ENCODE results near the gene GRIP1. TPM values are rescaled to one million over a fixed set of nuclear protein-coding genes. Genes with fewer than 3 reads are reported as not detected.

The GRIP1 gene
- total RNA-seq, 6 donors from 2014 or later, result 0.33 to 5.2 (median 1.7) TPM

DNA sequence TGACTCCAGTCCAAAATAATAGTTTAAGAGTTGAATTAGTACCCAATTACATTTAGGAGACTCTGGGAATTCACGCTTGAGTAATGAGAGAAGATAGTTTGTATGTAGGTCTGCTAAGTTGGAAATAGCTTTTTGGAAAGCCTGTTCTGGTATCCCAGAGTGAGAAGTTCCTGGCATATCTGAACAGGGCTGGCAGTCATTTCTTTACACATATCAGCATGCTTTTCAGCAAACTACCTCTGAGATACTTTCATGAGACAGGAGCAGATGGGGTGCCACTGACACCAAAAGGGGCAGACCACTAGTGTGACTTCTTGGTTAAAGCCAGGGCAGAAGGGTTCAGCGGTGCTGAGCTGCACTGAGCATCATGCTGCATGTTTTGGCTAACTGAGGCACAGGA, 45.1 kb upstream of the GRIP1 start:
- Histone ChIP-seq H3K27me3 (no peaks in the 10 kb centered on the region), H3K27ac (no peak overlapping the region), H3K4me1 (no peaks in the 10 kb centered on the region), H3K9me3 (no peaks in the 10 kb centered on the region), H3K4me3 (no peak overlapping the region), H3K36me3 (no peaks in the 10 kb centered on the region)
- DNase-seq, result no peak
- TF ChIP-seq POLR2A (IDR thresholded peaks at IDR 0.05) (no peak), CTCF (IDR thresholded peaks at IDR 0.05) (no peak), POLR2AphosphoS5 (IDR thresholded peaks at IDR 0.05) (no peak), EP300 (IDR thresholded peaks at IDR 0.05) (no peak)
- no peak for ATAC-seq (ENCODE audit: low FRiP score in 2 of 2)
- 87 to 90% methylated on average over 2 of the region's 2 CpGs for WGBS, 2 donors

- Histone ChIP-seq H3K4me3 (no peak overlapping the region), H3K4me1 (no peaks in the 10 kb centered on the region), H3K27me3 (no peaks in the 10 kb centered on the region), H3K36me3 (no peaks in the 10 kb centered on the region), H3K27ac (no peak overlapping the region), H3K9me3 (no peaks in the 10 kb centered on the region)
- ATAC-seq (ENCODE audit: low FRiP score in 2 of 2), result no peak
- DNase-seq, result no peak
- TF ChIP-seq POLR2AphosphoS5 (IDR thresholded peaks at IDR 0.05) (no peak), EP300 (IDR thresholded peaks at IDR 0.05) (no peak), CTCF (IDR thresholded peaks at IDR 0.05) (no peak), POLR2A (IDR thresholded peaks at IDR 0.05) (no peak)
- 93 to 94% methylated on average over 2 of the region's 2 CpGs for WGBS, 2 donors
Observed at GRCh38 chr12:66719862-66720261, 41.0 kb upstream of the GRIP1 start.

- Histone ChIP-seq H3K4me3 (no peak overlapping the region), H3K27me3 (no peaks in the 10 kb centered on the region), H3K9me3 (no peaks in the 10 kb centered on the region), H3K27ac (no peak overlapping the region), H3K4me1 (no peaks in the 10 kb centered on the region), H3K36me3 (no peaks in the 10 kb centered on the region)
- TF ChIP-seq POLR2A (IDR thresholded peaks at IDR 0.05), result no peak
- TF ChIP-seq POLR2AphosphoS5 (IDR thresholded peaks at IDR 0.05), result no peak
- TF ChIP-seq EP300 (IDR thresholded peaks at IDR 0.05), result no peak
- no peak for TF ChIP-seq CTCF (IDR thresholded peaks at IDR 0.05)
- DNase-seq (no peak), ATAC-seq (ENCODE audit: low FRiP score in 2 of 2) (no peak)
- WGBS, 2 donors, result 63 to 71% methylated on average over 3 of the region's 3 CpGs
Observed at GRCh38 chr12:66717036-66717673, 38.3 kb upstream of the GRIP1 start.

DNA sequence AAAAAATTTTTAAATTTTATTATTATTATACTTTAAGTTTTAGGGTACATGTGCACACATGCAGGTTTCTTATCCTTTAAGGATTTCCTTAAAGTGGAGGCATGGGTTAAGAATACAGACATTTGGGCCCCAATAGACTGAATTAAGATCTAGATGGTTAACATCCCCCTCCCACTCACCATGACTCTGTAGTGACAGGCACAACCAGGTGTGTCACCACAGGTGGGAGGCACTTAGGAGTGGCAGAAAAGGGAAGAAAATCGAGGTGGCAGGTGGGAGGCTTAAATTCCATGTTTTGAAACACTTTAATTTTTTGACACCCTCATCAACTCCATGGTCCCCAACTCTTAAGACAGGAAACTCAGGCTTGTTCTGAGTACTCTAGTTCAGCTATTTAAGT, 37.6 kb upstream of the GRIP1 start:
- Histone ChIP-seq H3K9me3 (no peaks in the 10 kb centered on the region), H3K4me1 (no peaks in the 10 kb centered on the region), H3K36me3 (no peaks in the 10 kb centered on the region), H3K4me3 (no peak overlapping the region), H3K27me3 (no peaks in the 10 kb centered on the region), H3K27ac (no peak overlapping the region)
- WGBS, 2 donors, result 26 to 36% methylated on average over 1 of the region's 1 CpG
- DNase-seq, result no peak
- TF ChIP-seq POLR2AphosphoS5 (IDR thresholded peaks at IDR 0.05), result no peak
- no peak for TF ChIP-seq POLR2A (IDR thresholded peaks at IDR 0.05)
- TF ChIP-seq CTCF (IDR thresholded peaks at IDR 0.05), result no peak
- ATAC-seq (ENCODE audit: low FRiP score in 2 of 2), result no peak

DNA sequence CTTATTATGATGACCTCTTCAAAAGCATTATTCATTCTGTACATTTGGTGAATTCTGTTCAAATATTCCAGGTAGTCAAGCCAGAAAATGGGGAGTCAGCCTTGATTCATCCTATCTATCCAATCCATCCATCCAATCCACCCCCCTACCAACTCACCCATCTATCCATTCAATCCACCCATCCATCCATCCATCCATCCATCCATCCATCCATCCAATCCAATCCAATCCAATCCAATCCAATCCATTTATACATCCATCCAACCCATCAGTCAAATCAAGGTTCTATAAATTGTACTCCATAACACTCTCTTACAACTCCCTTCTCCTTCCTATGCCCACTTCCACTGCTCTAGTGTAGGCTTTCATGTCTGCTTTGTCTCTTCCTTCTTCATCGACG, 35.8 kb upstream of the GRIP1 start:
- WGBS, 2 donors, result 97 to 100% methylated on average over 2 of the region's 2 CpGs
- Histone ChIP-seq H3K4me1 (no peaks in the 10 kb centered on the region), H3K4me3 (no peak overlapping the region), H3K9me3 (no peaks in the 10 kb centered on the region), H3K27me3 (no peaks in the 10 kb centered on the region), H3K27ac (no peak overlapping the region), H3K36me3 (no peaks in the 10 kb centered on the region)
- no peak for TF ChIP-seq CTCF (IDR thresholded peaks at IDR 0.05)
- no peak for TF ChIP-seq POLR2AphosphoS5 (IDR thresholded peaks at IDR 0.05)
- no peak for TF ChIP-seq POLR2A (IDR thresholded peaks at IDR 0.05)
- TF ChIP-seq EP300 (IDR thresholded peaks at IDR 0.05), result no peak
- DNase-seq (no peak), ATAC-seq (ENCODE audit: low FRiP score in 2 of 2) (no peak)
